Sigmoid colon (tissue), 4 donors: Measurements from ENCODE around the gene CACNA1E.

Source experiments
- CTCF ChIP-seq, 4 experiments: fragments of 450-650 bp in 3 of 4; fragments of 200-600 bp in 1 of 4; IDR thresholded peaks; one replicate each; pipeline ENCODE4 v1.5.1; 2016 to 2019; ENCODE audit warnings: antibody characterized with exemption in 4 of 4, mild to moderate bottlenecking in 3 of 4, moderate library complexity in 2 of 4
- EP300 ChIP-seq, 4 donors: sonication (generic); formaldehyde crosslinking; IDR thresholded peaks; one replicate each; pipeline ENCODE4 v1.6.1; 2017; ENCODE audit warnings: antibody characterized with exemption in 4 of 4
- POLR2A ChIP-seq, 2 donors: fragments of 450-650 bp; IDR thresholded peaks; one replicate each; pipeline ENCODE4 v1.6.1; 2016; ENCODE audit warnings: antibody characterized with exemption in 2 of 2, mild to moderate bottlenecking in 2 of 2, moderate library complexity in 2 of 2

DNA sequence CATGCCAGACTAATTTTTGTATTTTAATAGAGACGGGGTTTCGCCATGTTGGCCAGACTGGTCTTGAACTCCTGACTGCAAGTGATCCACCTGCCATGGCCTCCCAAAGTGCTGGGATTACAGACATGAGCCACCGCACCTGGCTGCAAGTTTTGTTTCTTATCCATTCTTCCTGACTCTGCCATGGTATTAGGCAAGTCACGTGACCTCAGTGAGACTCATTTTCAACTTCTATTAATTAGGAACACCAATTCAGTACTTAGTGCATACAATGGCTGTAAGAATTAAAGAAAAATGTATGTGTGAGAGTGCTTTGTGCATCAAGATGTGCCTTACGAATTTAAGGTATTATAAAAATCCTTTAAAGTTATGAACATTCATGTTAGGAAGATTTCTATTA, 111.2 kb downstream of the CACNA1E start:
- TF ChIP-seq POLR2A (IDR thresholded peaks at IDR 0.05) (no peak), CTCF (IDR thresholded peaks at IDR 0.05) (no peak), EP300 (IDR thresholded peaks at IDR 0.05) (no peak)
